Glomerular endothelial cell (primary cell): Measurements from ENCODE around the gene CUX1. TPM values are rescaled to one million over a fixed set of nuclear protein-coding genes. Genes with fewer than 3 reads are reported as not detected.
"Not testable (repeated sequence)": the region's sequence is repeated elsewhere in the genome, so short reads cannot be mapped to it uniquely, and the experiment has no call there.

Source experiments
- DNase-seq: peaks from one replicate; pipeline ENCODE4 v3.0.0-alpha.2; 2011; ENCODE audit warnings: low read depth, low spot score; ENCODE audit errors: extremely low read depth
- total RNA-seq: library from RNA; depleted of rRNA; stranded (reverse); fragments of >200 nt; gene quantifications from 2 replicates; pipeline ENCODE4 v1.2.3, GENCODE V29; 2015

CUX1 gene
- total RNA-seq, 1 donor from 2014 or later: 62.0 TPM

DNA sequence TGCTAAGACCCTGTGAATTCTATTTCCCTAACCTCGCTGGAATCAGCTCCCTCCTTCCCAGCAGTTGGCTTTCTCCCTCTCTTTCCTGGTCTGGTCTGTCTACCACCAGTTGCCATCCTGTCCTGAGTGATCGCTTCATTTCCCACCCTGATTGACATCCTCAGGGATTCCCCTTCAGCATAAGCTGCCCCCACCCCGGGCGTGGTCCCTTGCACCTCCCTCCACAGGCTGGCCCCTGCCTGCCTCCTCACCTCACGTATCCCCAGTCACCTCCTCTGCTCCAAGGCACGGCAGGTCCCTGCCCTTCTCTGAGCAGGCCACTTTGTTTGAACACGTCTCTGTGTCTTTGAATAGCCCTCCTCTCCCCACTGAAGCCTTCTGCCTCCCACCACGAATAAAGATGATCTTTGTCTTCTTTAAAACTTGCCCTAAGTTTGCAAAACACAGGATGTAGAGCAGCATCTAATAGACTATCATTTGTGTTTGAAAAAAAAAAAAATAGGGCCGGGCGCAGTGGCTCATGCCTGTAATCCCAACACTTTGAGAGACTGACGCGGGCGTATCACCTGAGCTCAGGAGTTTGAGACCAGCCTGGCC is 233.5 kb downstream of the CUX1 start:
- no peak for DNase-seq

DNA sequence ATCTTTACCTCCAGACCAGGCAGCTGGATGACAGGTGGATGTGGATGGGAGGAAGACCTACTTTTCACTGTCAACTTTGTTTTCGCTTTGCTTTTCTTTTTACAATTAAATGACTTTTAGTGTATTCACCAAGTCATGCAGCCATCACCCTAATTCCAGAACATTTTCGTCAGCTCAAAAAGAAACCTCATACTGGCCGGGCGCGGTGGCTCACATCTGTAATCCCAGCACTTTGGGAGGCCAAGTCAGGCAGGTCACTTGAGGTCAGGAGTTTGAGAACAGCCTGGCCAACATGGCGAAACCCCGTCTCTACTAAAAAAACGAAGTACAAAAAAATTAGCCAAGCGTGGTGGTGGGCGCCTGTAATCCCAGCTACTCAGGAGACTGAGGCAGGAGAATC is 234.3 kb downstream of the CUX1 start:
- not testable (repeated sequence) for DNase-seq

DNA sequence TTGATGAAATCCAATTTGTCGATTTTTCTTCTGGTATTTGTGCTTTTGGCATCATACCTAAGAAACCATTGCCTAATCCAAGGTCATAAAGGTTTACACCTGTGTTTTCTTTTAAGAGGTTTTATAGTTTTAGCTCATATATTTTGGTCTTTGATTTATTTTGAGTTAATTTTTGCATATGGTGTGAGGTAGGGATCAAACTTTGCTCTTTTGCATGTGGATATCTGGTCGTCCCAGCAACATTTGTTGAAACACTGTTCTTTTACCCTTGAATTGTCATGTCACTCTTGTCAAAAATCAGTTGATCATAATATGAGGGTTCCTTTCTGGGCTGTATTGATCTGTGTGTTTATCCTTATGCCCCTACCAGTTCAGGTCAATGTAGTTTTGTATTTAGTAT is 236.7 kb downstream of the CUX1 start:
- no peak for DNase-seq

DNA sequence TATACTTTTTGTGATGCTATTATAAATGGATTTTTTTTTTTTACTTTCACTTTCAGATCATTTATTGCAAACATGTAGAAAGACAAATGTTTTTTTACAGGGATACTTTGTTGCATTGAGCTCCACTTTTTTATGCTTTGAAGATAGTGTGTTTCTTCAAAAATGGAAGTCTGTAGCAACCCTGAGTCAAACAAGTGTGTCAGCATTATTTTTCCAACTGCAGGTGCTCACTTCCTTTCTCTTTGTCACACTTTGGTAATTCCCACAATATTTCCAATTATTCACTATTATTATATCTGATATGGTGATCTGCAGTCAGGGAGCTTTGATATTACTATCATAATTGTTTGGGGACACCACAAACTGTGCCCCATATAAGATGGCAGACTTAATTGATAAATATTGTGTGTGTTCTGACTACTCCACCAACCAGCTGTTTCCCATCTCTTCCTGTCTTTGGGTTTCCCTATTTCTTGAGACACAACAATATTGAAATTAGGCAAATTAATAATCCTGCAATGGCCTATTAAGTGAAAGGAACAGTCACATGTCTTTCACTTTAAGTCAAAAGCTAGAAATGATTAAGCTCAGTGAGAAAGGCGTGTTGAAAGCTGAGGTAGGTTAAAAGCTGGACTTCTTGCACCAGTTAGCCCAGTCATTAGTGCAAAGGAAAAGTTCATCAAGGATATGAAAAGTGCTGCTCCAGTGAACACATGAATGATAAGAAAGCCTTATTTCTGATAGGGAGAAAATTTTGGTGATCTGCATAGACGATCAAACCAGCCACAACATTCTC is 238.0 kb downstream of the CUX1 start:
- no peak for DNase-seq

DNA sequence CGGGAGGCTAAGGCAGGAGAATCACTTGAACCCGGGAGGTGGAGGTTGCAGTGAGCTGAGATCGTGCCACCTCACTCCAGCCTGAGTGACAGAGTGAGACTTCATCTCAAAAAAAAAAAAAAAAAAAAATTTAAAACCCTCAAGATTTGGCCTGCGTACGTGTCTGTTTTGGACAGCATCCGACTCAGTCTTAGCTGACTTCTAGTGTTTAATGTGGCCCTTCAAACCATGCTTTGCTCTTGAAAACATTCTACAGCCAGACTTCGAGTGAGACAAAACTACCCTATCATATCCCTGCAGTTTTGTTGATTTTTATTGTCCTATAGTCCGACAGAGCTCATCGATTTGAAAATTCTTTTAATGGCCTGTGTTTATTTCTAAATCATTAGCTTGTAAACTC is 242.1 kb downstream of the CUX1 start:
- no peak for DNase-seq

DNA sequence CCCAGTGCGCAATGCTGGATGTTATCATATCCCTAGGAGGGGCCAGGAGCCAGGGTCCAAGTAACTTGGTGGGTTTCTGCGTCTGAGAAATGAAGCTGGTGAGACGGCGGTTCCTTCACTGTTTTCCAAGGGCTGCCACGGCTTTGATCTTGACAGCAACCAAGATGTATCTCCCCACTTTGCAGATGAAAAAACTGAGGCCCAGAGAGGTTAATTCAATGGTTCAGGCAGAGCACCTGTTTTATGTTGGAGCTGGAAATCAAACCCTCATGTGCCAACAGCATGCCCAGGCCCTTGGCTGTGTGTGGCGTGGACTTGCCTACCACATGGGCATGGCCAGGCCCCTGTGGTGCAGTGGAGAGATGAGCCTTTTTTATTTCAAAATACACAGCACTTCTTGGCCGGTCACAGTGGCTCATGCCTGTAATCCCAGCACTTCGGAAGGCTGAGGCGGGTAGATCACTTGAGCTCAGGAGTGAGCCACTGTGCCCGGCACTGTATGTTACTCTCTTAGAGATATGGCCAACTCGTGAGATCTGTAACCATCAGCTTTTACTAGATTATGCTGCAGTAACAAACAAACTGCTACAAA is 244.0 kb downstream of the CUX1 start:
- no peak for DNase-seq

DNA sequence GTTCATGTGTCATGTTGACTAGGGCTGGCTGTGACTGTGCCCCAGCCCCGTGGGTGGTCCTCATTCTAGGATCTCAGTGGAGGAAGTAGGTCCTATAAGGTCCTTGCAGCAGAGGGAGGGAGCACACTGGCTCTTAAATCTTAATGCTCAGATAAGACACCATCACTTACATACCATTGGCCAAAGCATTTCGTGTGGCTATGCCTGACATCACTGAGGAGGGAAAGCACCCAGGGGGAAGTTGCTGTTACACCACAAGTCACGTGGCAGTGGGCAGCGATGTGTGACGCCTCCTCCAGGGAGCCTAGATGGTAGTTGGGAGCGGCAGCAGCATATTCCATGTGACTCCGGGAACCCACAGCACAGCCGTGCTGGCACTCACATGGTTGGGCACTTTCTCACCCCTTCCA is 244.6 kb downstream of the CUX1 start:
- DNase-seq: no peak

DNA sequence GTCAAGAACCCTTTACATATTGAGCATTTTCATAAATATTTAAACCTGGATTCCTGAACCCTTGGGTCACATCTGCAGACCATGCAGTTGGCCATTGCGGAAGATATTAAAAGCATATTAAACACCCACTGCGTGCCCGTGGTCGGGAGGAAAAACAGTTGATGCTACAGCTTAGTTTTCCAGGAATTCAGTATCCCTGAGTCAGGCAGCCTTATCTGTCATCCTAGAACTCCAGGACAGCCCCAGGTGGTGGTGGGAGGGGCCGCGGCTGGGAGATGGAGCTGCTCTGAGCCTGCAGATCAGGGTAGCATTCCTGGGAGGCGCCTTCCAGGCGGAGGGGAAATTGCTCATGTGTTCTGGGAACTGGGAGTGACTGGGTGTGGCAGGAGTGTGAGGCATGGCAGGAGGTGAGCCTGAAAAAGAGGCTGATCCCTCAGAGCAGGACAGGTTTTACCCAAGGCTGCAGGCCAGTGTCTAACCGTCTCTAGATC is 246.3 kb downstream of the CUX1 start:
- DNase-seq: no peak

DNA sequence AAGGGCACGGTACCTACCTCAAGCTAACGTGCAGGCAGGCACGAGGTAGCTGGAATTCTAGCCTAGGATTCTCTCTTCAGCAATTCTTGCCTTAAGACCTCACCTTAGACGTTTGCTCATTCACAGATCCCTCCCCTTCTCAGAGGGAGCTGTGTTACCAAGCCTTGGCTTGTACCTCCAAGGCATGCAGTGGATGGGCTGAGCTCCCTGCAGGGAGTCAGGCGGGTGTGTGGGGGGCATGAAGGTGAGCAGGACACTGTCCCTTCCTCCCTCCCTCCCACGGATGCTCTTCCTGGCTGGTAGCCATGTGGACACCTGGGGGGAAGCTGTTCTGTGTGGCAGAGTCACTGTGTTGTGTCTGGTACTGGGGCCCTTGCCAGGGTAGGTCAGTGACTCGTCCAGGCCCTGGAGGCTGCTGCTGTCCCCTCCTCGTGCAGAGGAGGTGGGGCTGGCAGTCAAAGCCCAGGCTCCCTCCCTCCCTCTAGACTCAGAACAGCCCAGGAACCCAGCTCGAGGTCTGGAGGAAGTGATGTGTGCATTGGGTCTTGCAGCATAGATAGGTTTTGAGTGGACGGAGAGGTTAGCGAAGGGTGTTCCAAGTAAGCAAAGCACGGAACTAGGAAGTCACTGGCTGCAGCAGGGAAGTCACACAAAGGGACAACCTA is 247.1 kb downstream of the CUX1 start:
- DNase-seq: no peak

DNA sequence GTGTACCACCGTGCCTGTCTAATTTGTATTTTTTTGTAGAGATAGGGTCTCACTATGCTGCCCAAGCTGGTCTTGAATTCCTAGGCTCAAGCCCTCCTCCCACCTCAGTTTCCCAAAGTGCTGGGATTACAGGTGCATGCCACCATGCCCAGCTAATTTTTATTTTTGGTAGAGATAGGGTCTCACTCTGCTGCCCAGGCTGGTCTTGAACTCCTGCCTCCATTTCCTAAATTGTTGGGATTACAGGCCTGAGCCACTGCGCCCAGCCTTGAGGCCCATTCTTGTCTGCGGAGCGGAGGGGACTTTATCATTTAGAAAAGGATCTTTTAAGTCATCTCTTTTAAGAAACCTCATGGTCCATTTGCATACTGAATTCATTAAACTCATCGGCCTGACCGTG is 247.8 kb downstream of the CUX1 start:
- DNase-seq: no peak

DNA sequence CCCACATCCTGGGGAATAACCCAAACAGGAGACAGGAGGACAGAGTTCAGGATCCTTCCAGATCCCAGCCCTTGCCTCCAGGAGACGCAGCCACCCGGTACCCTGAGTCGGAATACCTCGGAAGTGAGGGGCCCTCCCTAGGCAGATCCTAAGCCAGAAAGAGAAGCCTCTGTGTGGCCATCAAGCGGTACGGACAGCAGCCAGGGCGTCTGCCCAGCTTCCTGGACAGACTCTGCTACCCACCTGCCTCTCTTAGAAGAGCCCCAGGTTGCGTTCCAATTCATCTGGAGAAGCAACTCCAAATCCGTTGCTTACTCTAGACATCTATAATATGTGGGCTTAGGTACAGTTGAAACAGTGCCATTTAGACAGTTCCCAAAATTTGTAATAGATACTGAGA is 249.1 kb downstream of the CUX1 start:
- DNase-seq: no peak

DNA sequence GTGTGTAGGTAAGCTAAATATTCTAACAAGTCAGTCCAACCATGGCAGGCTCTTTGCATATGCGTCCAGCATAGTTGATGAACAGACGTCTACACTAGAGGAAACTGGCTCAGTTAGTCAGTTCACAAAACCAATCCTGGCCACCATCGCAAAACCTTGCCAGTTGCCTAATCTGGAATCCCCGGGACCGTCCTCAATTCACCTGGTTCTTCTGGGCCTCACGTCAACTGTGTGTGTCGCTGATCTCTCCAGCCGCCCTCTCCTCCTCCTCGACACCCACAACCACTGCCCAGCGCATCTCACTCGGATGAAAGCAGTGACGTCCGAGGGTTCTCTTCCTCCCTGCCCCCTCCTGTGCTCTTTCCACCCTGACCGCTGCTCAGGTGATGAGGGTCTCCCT is 251.4 kb downstream of the CUX1 start:
- DNase-seq: no peak

DNA sequence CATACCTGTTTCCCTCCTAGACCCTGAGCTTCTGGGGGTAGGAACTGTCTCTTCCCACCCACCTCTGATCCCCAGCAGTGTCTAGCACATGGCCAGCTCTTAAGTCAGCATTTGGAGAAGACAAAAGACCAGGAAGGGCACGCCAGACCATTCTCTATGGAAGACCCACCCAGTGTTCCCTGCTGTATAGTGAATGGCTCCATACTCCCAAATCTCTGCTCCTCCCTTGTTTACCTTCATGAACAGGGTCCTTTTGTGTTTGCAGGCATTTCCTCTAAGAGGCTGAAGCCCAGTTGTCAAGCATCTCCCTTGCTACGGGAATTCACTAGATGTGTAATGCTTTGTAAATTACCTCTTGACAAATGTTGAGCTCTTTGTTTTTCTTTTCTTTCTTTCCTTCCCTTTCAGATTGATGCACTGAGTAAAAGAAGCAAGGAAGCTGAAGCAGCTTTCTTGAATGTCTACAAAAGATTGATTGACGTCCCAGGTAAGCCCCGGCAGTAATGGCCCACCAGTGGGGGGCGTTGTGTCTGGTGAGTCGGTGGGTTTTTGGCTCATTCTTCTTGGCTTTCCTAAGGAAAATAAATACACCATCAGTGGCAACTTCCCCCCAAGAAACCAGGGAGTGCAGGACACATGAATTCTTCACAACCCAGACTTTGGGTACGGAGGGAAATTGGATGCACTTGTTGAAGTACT is 252.7 kb downstream of the CUX1 start:
- DNase-seq: no peak

DNA sequence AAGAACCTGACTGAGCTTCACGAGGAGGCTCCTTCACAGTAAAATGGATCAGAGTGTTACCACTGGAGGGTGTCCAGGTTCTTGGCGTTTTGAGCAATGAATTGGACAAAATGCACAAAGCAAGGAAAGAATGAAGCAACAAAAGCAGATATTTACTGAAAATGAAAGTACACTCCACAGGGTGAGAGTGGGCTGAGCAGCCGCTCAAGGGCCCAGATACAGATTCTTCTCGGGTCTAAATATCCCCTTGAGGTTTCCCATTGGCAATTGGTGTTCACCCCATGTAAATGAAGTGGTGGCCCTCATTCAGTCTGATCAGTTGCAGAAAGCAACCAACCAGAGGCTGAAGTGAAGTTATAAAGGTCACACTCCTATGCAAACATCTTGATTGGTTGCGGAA is 254.6 kb downstream of the CUX1 start:
- DNase-seq: no peak

DNA sequence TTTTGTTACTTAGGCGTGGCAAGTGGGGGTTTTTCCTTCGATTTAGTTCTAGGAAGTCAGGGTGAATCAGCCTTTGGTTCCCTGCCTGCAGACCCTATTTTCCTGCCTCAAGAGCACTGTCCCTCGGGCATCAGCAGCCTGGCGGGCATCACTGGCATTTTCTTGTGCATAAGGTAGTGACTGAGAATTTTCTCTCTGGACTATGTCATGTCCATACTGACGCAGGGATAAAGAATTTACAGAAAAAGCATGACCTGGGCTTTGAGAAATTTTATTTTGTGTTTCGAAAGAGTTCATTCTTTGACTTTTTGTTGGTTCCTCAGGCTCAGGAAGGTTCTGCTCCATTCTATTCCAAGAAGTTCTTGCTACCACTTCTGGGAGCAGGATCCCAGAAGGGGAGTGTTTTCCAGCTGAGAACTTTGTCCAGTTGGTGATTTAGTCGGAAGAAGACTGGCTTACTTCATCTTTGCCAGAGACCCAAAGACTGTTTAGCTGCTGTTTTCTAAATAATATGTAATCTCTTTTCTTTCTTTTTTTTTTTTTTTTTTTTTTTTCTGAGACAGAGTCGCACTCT is 255.3 kb downstream of the CUX1 start:
- no peak for DNase-seq

DNA sequence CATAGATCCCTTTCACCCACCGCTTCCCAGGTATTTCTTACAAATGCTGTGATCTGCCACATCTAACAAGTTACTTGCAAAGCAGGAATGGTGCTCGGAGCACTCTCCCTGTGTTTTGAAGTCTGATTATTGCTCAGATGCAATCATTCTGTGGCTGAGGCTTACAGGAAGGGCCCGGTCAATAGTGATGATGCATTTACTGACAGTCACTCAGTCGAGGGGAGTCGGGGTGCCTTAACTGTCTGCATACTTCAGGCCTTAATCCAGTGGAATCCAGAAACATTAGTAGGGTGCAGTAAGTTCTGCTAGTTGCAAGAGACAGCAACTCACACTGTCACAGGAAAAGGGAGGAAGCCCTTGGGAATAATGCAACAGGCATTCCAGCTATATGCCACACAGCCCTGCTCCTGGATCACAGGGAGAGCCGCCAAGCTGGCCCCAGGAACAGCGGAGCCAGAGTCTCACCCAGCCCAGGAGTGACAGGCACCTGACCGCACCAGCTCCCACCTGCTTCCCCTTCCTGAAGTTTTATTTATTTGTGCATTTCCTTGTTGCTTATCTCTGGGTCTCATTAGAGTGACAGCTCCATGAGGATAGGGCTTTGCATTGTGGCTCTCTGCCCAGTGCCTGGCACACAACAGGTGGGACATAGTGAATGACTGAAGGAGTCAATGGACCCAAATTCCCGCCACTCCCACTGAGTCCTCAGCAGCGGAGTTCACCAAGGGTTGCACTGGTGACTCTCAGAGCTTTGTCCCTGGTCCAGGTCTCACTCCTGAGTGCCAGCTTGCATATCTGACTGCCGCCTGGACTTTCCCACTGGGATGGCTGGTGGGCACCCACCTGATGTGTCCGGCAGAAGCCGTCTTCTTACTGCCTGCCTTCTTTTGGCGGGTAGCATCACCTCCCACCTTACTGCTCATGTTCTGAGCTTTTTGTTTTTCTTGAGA is 256.8 kb downstream of the CUX1 start:
- DNase-seq: no peak

DNA sequence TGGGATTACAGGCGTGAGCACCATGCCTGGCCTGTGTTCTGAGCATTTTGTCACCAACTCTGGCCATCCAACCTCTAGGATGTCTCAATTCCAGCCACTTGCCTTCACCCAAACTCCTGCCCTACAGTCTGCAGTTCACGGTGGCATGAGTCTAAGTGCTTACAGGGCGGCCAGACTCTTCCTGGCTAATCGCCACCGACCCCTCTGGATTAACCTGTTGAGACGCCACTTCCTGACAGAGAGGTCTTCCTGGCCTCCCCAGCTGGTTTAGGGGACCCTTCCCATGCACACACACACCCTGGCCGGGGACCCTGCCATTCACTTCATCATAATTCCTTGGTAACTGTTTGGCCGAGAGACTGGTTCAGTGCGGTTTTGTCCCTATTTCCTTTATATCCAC is 257.7 kb downstream of the CUX1 start:
- no peak for DNase-seq

DNA sequence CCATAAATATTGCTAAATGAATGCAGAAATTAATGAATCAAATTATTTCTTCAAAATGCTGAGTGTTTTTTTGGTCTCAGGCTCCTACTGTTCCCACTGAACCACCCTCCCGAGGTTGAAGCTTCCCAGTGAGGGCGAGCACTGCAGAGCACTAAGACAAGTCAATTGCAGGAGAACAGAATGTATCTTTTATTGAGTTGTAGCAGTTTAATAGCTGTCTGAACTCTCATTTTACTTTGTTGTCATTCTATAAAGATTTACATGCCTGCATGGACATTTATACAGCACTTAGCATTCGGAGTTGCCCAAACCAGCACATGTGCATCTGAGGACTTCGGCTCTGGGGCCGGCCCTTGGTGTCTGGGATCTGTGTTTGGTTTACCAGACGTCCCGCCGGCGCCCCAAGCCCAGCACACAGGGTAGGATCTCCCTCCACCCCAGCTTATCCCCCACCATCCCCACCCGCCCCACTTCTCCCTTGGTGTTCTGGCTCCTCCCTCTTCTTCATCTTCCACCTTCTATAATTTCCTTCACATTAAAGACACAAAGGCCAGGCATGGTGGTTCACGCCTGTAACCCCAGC is 258.2 kb downstream of the CUX1 start:
- no peak for DNase-seq

DNA sequence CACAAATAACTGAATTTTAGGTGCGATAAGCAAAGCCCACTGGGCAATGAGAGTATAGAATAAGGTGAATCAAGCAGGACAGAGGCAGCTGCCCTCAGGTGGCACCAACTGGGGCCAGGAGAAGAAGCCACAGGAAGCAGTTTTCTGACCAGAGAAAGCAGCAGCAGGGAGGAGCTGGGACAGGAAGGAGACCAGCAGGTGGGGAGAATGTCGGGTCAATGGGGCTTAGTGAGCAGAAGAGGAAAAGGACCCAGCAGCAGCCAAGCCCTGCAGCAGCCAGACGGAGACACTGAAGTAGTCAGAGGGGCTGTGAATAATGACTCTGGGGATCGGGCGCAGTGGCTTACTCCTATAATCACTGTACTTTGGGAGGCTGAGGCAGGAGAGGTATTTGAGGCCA is 259.7 kb downstream of the CUX1 start:
- DNase-seq: no peak
